Testis (tissue), 2 donors: Measurements from ENCODE around the gene SH3GL2.

Experiments used
- CTCF ChIP-seq, 3 experiments: fragments of 450-650 bp in 2 of 3; fragments of 200-600 bp in 1 of 3; sonication (generic) in 1 of 3; IDR thresholded peaks; one replicate each; pipeline ENCODE4 v1.5.1; 2016 to 2019; ENCODE audit warnings: antibody characterized with exemption in 3 of 3, mild to moderate bottlenecking in 2 of 3, moderate library complexity in 1 of 3
- POLR2A ChIP-seq: fragments of 450-650 bp; IDR thresholded peaks from one replicate; pipeline ENCODE4 v1.6.1; 2017; ENCODE audit warnings: antibody characterized with exemption, mild to moderate bottlenecking, moderate library complexity

- TF ChIP-seq CTCF (IDR thresholded peaks at IDR 0.05) (no peak), POLR2A (no peak)
Observed at GRCh38 chr9:17795744-17796143, 216.9 kb downstream of the SH3GL2 start.
